ENCODE measurements around the gene ZNF496.
"Not testable (repeated sequence)": the region's sequence is repeated elsewhere in the genome, so short reads cannot be mapped to it uniquely, and the experiment has no call there.

Gene ZNF496

DNA sequence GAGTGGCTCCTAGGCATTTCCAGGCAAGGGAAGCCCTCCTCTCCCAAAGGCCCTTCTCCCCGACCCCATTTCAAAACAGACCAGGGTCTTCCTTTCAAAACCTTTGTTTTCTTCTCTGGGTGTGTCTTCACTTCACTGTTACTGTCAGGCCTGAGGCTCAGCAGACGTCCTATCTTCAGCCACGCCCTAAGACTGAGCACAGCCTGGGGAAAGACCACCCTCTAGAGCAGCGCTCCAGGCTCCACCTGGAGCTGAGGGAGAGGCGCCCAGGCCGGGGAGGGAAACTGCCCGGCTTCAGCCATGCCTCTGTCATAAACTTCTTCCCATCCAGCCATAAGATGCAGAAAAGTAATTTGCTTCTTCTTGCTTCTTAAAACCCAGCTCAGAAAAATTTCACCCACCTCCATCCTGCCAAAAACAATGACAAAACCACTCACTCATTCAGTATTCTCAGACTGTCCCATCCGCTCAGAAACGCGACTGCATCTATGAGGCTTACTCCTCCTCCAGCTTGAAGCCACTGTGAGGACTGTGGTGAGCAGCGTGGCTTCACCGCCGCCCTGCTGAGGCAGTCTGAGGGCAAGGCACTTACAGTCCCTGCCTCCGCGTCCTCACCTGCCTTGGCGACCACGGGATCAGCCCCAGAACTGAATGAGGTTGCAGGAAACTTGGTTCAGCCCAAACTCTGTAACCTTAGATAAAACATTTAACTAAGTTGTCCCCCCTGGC, 39.7 kb downstream of the ZNF496 start:
- TF ChIP-seq, protein P1, sequence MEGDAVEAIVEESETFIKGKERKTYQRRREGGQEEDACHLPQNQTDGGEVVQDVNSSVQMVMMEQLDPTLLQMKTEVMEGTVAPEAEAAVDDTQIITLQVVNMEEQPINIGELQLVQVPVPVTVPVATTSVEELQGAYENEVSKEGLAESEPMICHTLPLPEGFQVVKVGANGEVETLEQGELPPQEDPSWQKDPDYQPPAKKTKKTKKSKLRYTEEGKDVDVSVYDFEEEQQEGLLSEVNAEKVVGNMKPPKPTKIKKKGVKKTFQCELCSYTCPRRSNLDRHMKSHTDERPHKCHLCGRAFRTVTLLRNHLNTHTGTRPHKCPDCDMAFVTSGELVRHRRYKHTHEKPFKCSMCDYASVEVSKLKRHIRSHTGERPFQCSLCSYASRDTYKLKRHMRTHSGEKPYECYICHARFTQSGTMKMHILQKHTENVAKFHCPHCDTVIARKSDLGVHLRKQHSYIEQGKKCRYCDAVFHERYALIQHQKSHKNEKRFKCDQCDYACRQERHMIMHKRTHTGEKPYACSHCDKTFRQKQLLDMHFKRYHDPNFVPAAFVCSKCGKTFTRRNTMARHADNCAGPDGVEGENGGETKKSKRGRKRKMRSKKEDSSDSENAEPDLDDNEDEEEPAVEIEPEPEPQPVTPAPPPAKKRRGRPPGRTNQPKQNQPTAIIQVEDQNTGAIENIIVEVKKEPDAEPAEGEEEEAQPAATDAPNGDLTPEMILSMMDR (IDR thresholded peaks at IDR 0.05): no peak

DNA sequence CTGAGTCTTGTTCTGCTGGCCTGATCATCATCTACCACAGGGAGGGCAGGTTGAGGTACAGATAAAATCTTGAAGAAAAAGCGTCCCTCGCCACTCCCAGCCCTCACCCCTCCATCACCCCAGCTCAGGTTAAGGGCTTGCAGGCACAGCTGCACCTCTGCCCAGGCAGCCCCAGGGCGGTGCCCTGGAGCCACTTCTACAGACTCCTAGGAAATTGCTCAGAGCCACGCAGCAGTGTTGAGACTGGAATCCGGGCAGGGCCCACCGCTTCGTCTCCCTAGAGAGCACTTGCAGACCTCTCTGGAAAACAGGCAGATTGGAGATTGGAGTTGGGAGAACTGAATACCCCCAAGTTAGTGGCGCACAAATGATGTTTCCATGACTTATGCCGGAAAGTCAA, 40.5 kb downstream of the ZNF496 start:
- DNase-seq (ENCODE audit: low spot score): no peak
- Histone ChIP-seq H3K4me3 (no peak overlapping the region), H3K27ac (no peak overlapping the region)
- TF ChIP-seq, protein P1 (IDR thresholded peaks at IDR 0.05): no peak

More for the DNA sequence above, 39.7 kb downstream of the ZNF496 start:
- Histone ChIP-seq H3K4me3 (no peak overlapping the region), H3K27ac (no peak overlapping the region)
- DNase-seq (ENCODE audit: low spot score): no peak

DNA sequence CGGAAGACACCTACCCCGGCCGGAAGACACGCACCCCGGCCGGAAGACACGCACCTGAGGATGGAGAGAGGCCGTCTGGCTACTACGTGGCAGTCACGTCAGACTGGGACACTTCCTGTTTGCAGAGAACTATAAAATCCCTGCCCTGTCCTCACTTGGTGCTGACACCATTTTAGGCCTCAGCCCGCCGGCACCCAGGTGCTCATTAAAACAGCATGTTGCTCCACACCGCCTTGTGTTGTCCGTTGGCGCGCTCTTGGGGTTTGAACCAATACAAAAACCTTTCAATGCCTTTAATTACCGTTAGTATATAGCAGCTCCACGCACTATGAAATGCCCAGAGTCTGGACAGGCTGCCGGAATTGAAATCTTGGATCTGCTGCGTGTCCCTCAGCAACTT, 41.1 kb downstream of the ZNF496 start:
- TF ChIP-seq, protein P1 (IDR thresholded peaks at IDR 0.05): no peak
- DNase-seq (ENCODE audit: low spot score): no peak
- Histone ChIP-seq H3K27ac (no peak overlapping the region), H3K4me3 (no peak overlapping the region)

DNA sequence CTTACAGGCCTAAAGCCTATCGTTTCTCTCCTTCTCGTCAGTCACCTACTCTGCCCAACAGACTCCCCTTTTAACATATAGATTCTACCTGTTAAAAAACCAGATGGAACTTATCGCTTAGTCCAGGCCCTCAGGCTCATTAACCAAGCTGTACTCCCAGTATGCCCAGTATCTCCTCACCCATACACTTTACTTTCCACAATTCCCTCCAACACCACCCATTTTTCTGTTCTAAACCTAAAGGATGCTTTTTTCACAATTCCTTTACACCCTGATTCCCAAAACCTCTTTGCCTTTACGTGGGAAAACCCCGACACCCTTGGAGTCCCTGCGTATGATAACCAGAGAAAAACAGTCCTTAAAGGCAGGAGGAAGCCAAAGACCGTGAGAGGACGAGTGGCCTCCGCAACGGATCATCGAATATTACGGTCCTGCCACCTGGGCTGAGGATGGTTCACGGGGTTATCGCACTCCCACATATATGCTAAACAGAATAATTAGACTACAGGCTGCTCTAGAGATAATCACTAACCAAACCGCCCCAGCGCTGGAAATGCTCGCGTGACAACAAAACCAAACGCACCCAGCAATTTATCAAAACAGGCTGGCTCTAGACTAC, 42.3 kb downstream of the ZNF496 start:
- not testable (repeated sequence) for H3K4me3 ChIP-seq, H3K27ac ChIP-seq
- DNase-seq (ENCODE audit: low spot score): peak; percentile 16

DNA sequence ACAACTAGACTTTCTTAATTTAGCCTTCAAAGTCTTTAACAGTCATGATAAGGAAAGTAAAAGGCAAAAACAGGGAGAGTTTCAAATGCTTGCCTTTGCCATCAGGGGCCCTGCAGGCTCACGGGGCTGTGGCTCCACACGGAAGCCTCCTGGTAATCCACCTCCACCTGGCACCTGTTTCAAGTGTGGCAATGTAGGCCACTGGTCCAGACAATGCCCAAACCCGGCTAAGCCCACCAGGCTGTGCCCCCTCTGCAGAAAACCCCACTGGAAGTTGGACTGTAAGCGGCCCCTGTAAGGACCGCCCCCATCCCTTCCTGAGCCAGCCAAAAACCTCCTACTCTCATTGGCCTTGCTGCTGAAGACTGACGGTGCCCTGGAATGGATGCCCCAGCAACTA, 43.3 kb downstream of the ZNF496 start:
- DNase-seq (ENCODE audit: low spot score): peak; percentile 35

DNA sequence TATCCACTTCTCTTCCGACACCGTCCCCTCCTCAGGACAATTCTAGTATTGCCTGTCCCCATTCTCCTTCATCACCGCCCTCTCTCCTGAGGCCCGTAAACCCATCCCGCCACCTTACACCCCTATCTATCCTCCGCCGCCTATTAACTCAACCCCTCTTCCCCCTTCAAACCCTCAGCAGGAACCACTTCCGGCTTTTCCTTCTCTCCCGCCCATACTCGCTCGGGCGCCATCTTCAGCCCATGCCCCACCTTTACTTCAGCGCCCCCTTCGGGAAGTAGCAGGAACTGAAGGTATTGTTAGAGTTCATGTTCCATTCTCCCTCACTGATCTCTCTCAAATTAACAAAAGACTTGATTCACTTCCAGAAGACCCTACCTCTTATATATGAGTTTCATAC, 44.2 kb downstream of the ZNF496 start:
- TF ChIP-seq, protein P1 (IDR thresholded peaks at IDR 0.05): no peak
- Histone ChIP-seq H3K27ac (no peak overlapping the region), H3K4me3 (no peak overlapping the region)
- peak; percentile 5 for DNase-seq (ENCODE audit: low spot score)

More for the DNA sequence above, 43.3 kb downstream of the ZNF496 start:
- no peak overlapping the region for H3K4me3 ChIP-seq
- H3K27ac ChIP-seq: no peak overlapping the region
- TF ChIP-seq, protein P1 (IDR thresholded peaks at IDR 0.05): no peak

DNA sequence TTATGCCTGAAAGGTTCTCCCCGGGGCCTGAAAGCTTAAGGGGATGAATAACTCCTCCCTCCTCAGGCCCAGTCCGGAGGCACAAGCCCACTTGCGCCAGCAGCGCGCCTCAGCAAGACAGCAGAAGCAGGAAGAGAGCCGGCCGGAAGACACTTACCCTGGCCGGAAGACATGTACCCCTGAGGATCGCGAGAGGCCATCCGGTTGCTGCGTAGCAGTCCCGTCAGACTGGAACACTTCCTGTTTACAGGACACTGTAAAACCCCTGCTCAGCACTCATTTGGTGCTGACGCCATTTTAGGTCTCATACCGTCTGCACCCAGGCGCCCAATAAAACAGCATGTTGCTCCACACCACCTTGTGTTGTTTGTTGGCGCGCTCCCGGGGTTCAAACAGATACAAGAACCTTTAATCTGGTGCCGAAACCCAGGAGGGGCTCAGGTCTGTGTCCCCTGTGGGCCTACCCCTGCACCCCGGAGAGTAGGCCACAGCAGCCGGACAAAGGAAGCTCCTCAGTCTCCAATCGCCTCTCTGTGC, 45.5 kb downstream of the ZNF496 start:
- TF ChIP-seq, protein P1 (IDR thresholded peaks at IDR 0.05): no peak
- peak; percentile 57 for DNase-seq (ENCODE audit: low spot score)
- H3K27ac ChIP-seq: no peak overlapping the region
- no peak overlapping the region for H3K4me3 ChIP-seq
